Activated T-helper 17 cell treated with anti-CD3 and anti-CD28 coated beads, Interleukin-2, amount 50 U/mL, for 72 hours (primary cell): Measurements from ENCODE around the gene DAPL1. TPM values are rescaled to one million over a fixed set of nuclear protein-coding genes. Genes with fewer than 3 reads are reported as not detected.

Source experiments
- ATAC-seq: fragments of 150-1000 bp; cut with Tn5 transposase; replicated peaks from 2 replicates; pipeline ENCODE4 v1.10.0; 2021; ENCODE audit warnings: mild to moderate bottlenecking, moderate library complexity
- H3K27ac Mint-ChIP-seq: one replicate; pipeline ENCODE4 v1.8.0; 2022; ENCODE audit warnings: mixed read lengths
- H3K27me3 Mint-ChIP-seq: one replicate; pipeline ENCODE4 v1.8.0; 2022; ENCODE audit warnings: mixed read lengths
- H3K36me3 Mint-ChIP-seq: one replicate; pipeline ENCODE4 v1.8.0; 2022; ENCODE audit warnings: low read depth, mild to moderate bottlenecking, mixed read lengths
- H3K4me1 Mint-ChIP-seq: one replicate; pipeline ENCODE4 v1.8.0; 2022; ENCODE audit warnings: mixed read lengths
- H3K4me3 Mint-ChIP-seq: one replicate; pipeline ENCODE4 v1.8.0; 2022; ENCODE audit warnings: mild to moderate bottlenecking, mixed read lengths
- H3K9me3 Mint-ChIP-seq: one replicate; pipeline ENCODE4 v1.8.0; 2022; ENCODE audit warnings: mixed read lengths
- total RNA-seq, 2 donors: library from RNA; stranded (reverse); gene quantifications; one replicate each; pipeline ENCODE4 v1.2.3, GENCODE V29; 2022

The DAPL1 gene
- total RNA-seq, 2 donors from 2014 or later = not detected

DNA sequence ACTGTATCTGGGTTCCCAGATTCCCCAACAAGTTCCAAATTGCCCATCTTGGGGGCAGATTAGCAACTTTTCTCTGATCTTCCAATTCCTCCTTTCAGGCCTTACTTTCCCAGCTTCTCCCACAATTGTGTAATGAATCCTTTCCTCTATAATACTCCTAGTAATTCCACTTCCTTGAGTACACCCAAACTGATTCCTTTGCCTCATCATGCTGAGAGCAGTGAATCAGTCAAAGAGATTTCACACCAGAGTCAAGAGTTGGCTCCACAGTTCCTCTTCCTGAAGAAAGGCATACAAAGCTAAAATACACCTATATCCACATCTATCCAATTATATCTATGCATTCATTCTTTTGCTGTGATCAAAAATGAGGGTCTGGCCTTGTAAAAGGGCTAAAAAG is 28.6 kb upstream of the DAPL1 start:
- no peak overlapping the region for H3K27ac Mint-ChIP-seq
- no peaks in the 10 kb centered on the region for H3K27me3 Mint-ChIP-seq
- ATAC-seq = no peak
- no peaks in the 10 kb centered on the region for H3K36me3 Mint-ChIP-seq
- H3K9me3 Mint-ChIP-seq = no peaks in the 10 kb centered on the region
- no peaks in the 10 kb centered on the region for H3K4me1 Mint-ChIP-seq
- no peak overlapping the region for H3K4me3 Mint-ChIP-seq

DNA sequence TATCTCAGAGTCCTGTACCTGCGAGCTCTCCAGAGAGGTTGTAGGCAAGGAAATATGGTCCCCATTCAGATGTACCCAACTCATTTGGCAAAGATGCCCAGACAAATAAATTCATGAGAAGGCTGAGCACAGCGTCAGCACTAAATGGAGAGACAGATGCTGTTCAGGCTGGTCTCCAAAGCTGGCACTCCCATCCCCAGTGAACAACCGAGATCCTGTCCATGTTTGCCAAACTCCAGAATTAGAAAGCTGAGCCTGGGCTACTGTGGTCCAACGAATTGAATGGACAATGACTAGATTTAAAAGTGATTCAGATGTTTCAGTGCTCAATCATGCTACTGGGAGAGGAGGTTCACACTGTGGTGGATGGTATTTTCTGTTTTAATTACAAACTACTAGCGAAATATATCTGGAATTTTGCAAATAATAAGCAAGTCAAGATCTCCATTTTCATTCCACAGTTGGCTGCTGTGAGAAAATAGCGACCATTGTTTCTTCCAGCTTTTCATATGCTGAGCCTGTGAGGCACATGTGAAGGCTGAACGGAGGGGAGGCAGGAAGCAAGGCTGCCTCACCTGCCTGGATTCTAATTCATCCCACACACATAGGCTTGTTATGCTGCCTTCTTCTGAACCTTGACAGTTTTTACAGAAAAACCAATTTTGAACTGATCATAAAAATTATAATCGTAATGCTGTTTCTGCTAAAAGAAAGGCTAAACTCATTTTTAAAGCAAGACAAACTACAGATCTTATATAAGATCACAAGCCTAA is 22.6 kb upstream of the DAPL1 start:
- Mint-ChIP-seq H3K36me3 (no peaks in the 10 kb centered on the region), H3K27me3 (no peaks in the 10 kb centered on the region), H3K4me1 (no peaks in the 10 kb centered on the region), H3K27ac (no peak overlapping the region), H3K4me3 (no peak overlapping the region), H3K9me3 (no peaks in the 10 kb centered on the region)
- no peak for ATAC-seq

DNA sequence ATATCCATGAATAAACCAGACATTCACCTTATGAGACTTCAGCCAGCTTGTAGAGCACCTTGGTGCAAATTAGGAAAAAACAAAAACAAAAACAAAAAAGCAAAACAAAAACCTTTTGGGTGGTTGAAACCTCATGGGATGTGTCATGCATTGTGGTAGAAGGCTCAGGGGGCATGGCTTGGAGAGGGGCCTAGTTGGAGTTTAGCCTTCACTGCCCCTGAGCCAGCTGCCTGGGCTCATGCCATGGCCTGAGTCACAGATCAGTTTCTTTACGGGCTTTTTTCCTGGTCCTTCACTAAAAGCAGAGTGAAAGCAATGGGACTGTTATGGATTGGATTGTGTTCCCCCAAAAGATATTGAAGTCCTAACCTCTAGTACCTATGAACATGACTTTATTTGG is 22.0 kb upstream of the DAPL1 start:
- no peak for ATAC-seq

DNA sequence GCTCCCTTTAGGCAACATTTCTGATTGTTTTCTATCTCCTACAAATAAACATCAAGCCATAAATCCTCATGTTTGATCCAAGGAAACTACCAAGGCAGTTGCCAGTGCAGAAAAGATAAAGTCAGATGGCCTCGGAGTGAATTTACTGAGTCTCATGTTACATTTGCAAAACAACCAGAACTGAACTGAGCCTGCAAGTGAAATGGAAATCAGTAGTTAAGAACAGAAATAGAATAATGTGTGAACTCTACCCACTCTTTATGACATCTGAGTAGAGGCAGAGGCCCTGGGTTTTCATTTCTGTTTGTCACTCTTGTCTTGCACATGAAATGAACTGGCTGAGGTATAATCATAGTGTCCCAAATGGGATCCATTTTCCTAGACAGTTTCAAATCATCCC is 20.4 kb upstream of the DAPL1 start:
- Mint-ChIP-seq H3K27me3 (no peaks in the 10 kb centered on the region), H3K9me3 (no peaks in the 10 kb centered on the region), H3K4me1 (no peaks in the 10 kb centered on the region), H3K4me3 (no peak overlapping the region), H3K36me3 (no peaks in the 10 kb centered on the region), H3K27ac (no peak overlapping the region)
- ATAC-seq = no peak

More for the DNA sequence above, 22.0 kb upstream of the DAPL1 start:
- Mint-ChIP-seq H3K27ac (no peak overlapping the region), H3K4me1 (no peaks in the 10 kb centered on the region), H3K4me3 (no peak overlapping the region), H3K27me3 (no peaks in the 10 kb centered on the region), H3K9me3 (no peaks in the 10 kb centered on the region), H3K36me3 (no peaks in the 10 kb centered on the region)

DNA sequence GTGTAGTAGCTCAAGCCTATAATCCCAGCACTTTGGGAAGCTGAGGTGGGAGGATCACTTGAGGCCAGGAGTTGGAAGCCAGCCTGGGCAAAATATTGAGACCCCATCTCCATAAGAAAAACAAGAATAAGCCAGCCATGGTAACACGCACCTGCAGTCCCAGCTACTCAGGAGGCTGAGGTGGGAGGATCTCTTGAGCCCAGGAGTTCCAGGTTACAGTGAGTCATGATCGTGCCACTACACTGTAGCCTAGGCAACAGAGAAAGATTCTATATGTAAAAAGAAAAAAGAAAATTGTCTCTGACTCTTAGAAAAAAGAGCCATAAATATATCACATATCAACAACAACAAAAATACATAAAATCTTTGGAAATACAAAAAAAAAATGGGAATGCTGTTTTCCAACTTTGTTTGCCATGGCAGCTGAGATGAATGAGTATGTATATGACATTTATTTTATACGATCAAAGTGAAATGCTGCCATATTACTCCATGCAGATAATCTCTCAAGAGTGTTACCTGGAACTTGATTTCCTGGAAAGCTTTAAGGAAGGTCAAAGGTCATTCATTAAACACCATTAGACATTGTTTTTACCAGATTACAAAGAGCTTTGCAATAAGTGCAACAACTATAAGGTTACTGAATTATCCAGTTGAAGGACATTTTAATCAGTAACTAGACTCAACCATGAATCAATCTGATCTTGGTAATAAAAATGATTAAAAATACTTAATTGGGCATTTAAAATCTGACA is 19.7 kb upstream of the DAPL1 start:
- ATAC-seq = no peak
- Mint-ChIP-seq H3K27ac (no peak overlapping the region), H3K27me3 (no peaks in the 10 kb centered on the region), H3K36me3 (no peaks in the 10 kb centered on the region), H3K4me1 (no peaks in the 10 kb centered on the region), H3K4me3 (no peak overlapping the region), H3K9me3 (no peaks in the 10 kb centered on the region)

DNA sequence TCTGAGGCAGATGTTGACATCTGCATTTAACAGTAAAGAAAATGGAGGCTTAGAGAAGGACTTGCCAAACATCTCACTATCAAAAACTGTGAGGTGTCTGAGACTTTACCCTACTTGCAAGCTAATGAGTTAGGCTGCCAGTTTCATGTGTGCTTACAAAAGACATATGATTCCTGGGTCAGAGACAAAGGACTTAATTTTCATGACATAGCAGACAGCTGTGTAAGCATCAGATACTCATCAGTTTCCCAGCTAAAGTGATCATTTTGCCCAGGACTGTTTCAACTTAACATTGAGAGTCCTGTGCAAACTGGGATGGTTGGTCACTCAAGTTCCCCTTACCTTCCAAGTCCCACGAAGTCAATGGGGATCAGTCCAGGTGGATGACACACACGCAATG is 18.9 kb upstream of the DAPL1 start:
- H3K4me3 Mint-ChIP-seq = no peak overlapping the region
- no peaks in the 10 kb centered on the region for H3K27me3 Mint-ChIP-seq
- H3K36me3 Mint-ChIP-seq = no peaks in the 10 kb centered on the region
- H3K9me3 Mint-ChIP-seq = no peaks in the 10 kb centered on the region
- no peak for ATAC-seq
- H3K4me1 Mint-ChIP-seq = no peaks in the 10 kb centered on the region
- H3K27ac Mint-ChIP-seq = no peak overlapping the region

DNA sequence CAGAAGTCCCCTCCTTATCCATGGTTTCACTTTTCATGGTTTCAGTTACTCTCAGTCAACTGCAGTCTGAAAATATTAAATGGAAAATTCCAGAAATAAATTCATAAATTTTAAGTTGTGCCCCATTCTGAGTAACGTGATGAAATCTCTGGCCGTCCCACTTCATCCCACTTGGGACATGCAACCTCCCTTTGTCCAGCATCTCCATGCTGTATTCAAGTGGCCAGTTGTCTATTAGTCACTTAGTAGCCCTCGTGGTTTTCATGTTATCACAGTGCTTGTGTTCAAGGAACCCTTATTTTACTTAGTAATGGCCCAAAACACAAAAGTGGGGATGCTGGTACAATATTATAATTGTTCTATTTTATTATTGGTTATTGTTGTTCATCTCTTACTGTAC is 18.0 kb upstream of the DAPL1 start:
- Mint-ChIP-seq H3K4me1 (no peaks in the 10 kb centered on the region), H3K4me3 (no peak overlapping the region), H3K36me3 (no peaks in the 10 kb centered on the region), H3K27ac (no peak overlapping the region), H3K9me3 (no peaks in the 10 kb centered on the region), H3K27me3 (no peaks in the 10 kb centered on the region)
- ATAC-seq = no peak

DNA sequence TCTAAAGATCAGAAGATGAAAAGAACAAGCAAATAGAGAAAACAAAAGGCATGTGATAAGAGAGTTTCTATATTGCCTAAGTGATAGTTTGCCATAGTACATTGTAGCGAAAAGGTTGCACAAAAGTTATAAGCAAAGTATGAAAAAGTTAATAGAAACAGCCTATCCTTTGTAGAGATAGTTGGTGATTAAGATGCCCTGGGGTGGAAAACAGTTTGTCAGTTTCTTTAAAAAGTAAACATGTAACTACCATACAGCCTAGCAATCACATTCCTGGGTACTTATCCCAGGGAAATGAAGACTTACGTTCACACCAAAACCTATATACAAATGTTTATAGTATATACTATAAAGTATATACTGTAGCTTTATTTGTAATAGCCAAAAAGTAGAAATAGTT is 16.9 kb upstream of the DAPL1 start:
- Mint-ChIP-seq H3K36me3 (no peaks in the 10 kb centered on the region), H3K4me1 (no peaks in the 10 kb centered on the region), H3K27me3 (peaks cover 4% of the 10 kb centered on the region), H3K9me3 (no peaks in the 10 kb centered on the region), H3K27ac (no peak overlapping the region), H3K4me3 (no peak overlapping the region)
- no peak for ATAC-seq

DNA sequence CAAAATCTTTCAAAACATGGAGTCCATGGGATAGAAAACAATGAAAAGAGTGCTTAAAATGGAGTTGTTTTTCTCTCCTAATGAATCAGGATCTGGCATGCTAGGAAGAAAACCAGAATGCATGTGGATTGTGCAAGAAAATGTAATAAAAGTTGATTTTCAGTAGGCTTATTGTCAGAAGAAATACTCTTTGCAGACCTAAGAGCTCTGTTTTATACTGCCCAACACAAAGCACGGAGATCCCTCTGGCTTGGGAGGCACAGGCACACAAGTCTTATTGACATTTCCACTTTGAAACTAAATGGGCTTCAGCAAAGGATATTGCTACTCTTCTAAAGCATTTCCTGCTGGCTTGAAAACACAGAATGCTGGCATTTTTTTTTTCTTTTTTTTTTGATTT is 15.5 kb upstream of the DAPL1 start:
- peaks cover 8% of the 10 kb centered on the region for H3K27me3 Mint-ChIP-seq
- no peaks in the 10 kb centered on the region for H3K9me3 Mint-ChIP-seq
- H3K4me1 Mint-ChIP-seq = no peaks in the 10 kb centered on the region
- no peaks in the 10 kb centered on the region for H3K36me3 Mint-ChIP-seq
- no peak overlapping the region for H3K27ac Mint-ChIP-seq
- no peak for ATAC-seq
- H3K4me3 Mint-ChIP-seq = no peak overlapping the region

DNA sequence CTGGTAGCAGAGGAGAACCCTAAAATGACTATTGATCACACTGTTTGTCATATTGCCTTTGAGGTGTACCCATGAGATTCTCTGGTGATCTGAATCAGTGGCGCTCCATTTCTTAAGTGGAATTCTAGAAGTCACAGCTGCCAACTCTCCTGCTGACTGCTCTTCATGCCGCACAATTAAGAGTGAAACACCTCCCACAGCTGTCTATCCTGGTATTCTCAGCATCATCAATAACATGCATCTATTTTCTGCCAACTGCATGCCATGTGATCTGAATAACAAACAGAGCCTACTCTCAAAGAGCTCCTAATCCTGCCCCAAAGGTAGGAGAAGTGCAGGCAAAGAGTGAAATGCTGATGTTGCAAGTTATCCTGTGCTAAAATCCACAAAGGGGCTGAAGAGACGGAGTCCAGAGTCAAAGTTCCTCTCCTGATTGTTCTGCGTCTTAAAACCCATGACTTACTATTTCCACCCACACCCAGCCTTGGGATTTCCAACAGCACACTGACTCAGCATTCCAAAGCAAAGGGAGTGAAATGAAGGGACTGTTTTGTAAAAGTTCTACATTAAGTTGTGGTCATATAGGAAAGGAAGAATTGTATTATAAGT is 13.7 kb upstream of the DAPL1 start:
- no peak for ATAC-seq
- Mint-ChIP-seq H3K27me3 (peaks cover 8% of the 10 kb centered on the region), H3K4me3 (no peak overlapping the region), H3K27ac (no peak overlapping the region), H3K9me3 (no peaks in the 10 kb centered on the region), H3K4me1 (no peaks in the 10 kb centered on the region), H3K36me3 (no peaks in the 10 kb centered on the region)

DNA sequence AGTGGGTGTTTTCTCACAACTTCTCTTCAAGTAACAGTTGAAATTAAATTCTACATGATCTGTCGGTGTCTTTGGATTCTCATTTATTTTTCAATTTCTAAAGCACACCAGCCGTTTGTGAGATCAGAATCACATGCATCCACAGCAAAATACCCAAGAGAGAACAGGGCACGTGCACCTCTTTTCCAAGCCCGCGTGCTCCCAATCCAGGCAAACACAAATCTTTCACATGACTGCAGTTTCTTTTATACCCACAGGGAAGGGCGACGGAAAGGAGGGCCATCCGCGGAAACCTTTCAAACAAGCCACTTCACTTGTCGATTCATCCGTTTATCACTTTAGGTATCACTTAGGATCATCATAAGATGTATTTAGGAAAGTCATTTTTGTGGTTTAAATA is 13.0 kb upstream of the DAPL1 start:
- no peak for ATAC-seq
- no peaks in the 10 kb centered on the region for H3K36me3 Mint-ChIP-seq
- H3K4me3 Mint-ChIP-seq = no peak overlapping the region
- H3K27ac Mint-ChIP-seq = no peak overlapping the region
- H3K27me3 Mint-ChIP-seq = peaks cover 8% of the 10 kb centered on the region
- no peaks in the 10 kb centered on the region for H3K9me3 Mint-ChIP-seq
- H3K4me1 Mint-ChIP-seq = no peaks in the 10 kb centered on the region

DNA sequence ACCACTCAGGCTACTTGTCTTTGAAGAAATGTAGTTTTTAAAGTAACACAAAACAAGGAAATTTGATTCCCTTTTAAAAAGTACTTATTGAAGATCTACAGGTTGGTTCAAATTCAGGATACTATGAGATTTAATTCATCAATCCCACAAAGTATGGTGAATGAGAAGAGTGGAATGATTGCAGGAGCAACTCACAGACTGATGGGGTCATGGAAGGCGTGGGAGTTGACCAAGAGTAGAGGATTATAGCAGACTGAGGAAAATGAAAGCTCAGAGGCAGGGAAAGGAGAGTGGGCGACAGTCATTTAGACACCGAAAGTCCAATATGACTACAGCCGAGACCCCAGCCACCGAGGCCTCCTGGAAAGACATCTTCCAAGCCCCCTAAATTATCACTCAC is 12.5 kb upstream of the DAPL1 start:
- peaks cover 8% of the 10 kb centered on the region for H3K27me3 Mint-ChIP-seq
- H3K36me3 Mint-ChIP-seq = no peaks in the 10 kb centered on the region
- no peak overlapping the region for H3K27ac Mint-ChIP-seq
- no peak overlapping the region for H3K4me3 Mint-ChIP-seq
- H3K9me3 Mint-ChIP-seq = no peaks in the 10 kb centered on the region
- no peaks in the 10 kb centered on the region for H3K4me1 Mint-ChIP-seq
- ATAC-seq = no peak

DNA sequence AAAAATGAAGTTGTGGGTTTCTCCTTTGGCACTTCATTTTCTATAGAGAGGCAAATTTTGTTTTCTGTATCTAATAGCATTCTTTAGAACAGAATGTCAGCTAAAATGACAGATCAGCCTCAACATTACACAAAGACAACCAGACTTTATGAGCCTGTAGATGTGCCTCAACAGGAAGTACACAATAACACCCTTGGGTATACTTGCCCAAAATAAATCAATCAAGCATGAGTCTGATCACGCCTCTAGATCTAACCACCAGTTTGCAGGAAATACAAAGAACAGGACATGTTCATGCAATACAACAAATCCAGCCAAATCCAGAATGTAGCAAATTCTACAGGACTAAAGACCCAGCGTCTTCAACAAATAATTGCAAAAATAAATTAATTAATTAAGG is 11.2 kb upstream of the DAPL1 start:
- Mint-ChIP-seq H3K9me3 (no peaks in the 10 kb centered on the region), H3K36me3 (no peaks in the 10 kb centered on the region), H3K4me1 (no peaks in the 10 kb centered on the region), H3K27me3 (peaks cover 10% of the 10 kb centered on the region), H3K4me3 (no peak overlapping the region), H3K27ac (no peak overlapping the region)
- ATAC-seq = no peak

DNA sequence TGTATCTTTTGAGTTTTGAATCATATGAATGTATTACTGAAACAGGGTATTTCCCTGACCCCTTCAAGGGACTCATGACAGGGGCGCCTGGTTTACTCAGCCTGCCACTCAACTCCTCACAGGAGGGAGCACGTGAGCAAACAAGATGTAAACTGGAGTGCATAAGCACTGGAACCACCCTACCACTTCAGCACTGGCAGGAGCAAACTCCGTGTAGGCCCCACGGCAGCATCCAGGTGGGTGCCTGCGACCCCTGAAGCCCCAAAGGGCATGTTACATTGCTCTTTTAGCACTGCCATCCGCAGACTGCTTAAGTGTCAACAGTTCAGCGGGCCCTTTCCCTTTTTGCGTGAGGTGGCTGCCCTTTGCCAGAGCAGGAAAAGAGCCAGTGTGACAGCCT is 8.2 kb upstream of the DAPL1 start:
- Mint-ChIP-seq H3K9me3 (no peaks in the 10 kb centered on the region), H3K4me3 (no peak overlapping the region), H3K4me1 (no peaks in the 10 kb centered on the region), H3K36me3 (no peaks in the 10 kb centered on the region), H3K27me3 (peaks cover 14% of the 10 kb centered on the region), H3K27ac (no peak overlapping the region)
- ATAC-seq = no peak

DNA sequence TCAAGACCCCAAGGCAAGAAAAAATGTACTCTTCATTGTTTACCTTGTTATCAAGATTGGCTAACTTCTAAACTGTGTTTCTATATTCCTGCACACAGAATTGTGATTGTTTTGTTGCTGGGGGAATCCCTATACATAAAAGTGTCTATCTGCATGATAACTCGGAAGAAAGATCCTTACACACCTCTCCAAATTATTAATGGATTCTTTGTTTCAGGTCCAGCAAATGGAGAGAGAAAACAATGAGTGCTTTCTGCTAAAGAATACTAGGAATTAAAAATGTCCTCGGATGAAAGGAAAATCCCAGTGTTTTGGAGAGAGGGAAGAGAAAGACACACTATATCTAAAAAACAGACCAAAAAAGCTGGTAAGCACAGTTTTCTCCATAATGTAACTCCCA is 6.2 kb upstream of the DAPL1 start:
- no peak overlapping the region for H3K27ac Mint-ChIP-seq
- H3K9me3 Mint-ChIP-seq = no peaks in the 10 kb centered on the region
- H3K4me3 Mint-ChIP-seq = no peak overlapping the region
- H3K27me3 Mint-ChIP-seq = peaks cover 15% of the 10 kb centered on the region
- no peaks in the 10 kb centered on the region for H3K36me3 Mint-ChIP-seq
- ATAC-seq = no peak
- no peaks in the 10 kb centered on the region for H3K4me1 Mint-ChIP-seq
